IMR-90 (cell line): ENCODE measurements around the gene SYNGR1. TPM values are rescaled to one million over a fixed set of nuclear protein-coding genes. Genes with fewer than 3 reads are reported as not detected.

Experiments
- ATAC-seq: fragments of 200-7000 bp; cut with Tn5 transposase; 2 replicates; pipeline ENCODE4 v1.9.1; 2020; ENCODE audit warnings: low read depth, mild to moderate bottlenecking, moderate library complexity
- BruUV-seq: library from RNA; stranded (reverse); fragments of 400-500 nt; replicated peaks from 2 replicates; lab custom pipeline; 2021; lab: Mats Ljungman, UMichigan
- CTCF ChIA-PET: fragments of 300-600 bp; formaldehyde crosslinking; extraction: SDS; loops from one replicate; lab custom pipeline; 2021; ENCODE audit warnings: antibody characterized with exemption; lab: Yijun Ruan, JAX
- POLR2A ChIA-PET: fragments of 300-600 bp; sonication (Branson Sonifier 250); formaldehyde crosslinking; loops from one replicate; lab custom pipeline; 2022; ENCODE audit warnings: antibody characterized with exemption; ENCODE audit not compliant: unreplicated experiment; lab: Charles Lee
- DNase-seq: peaks from one replicate; pipeline ENCODE4 v3.0.0; 2013
- H2AFZ ChIP-seq: replicated peaks from 2 replicates; pipeline ENCODE3; 2013; ENCODE audit warnings: low read length, mild to moderate bottlenecking; ENCODE audit not compliant: poor library complexity
- H2AK5ac ChIP-seq: 2 replicates; pipeline ENCODE4 v1.6.1; 2013; ENCODE audit warnings: low read depth, low read length, inconsistent platforms
- H2AK9ac ChIP-seq: replicated peaks from 2 replicates; pipeline ENCODE3; 2013; ENCODE audit warnings: mild to moderate bottlenecking, low read depth, low read length, moderate library complexity; ENCODE audit not compliant: poor library complexity
- H2BK120ac ChIP-seq: 2 replicates; pipeline ENCODE4 v1.6.1; 2013; ENCODE audit warnings: low read depth, low read length, inconsistent platforms
- H2BK15ac ChIP-seq: 3 replicates; pipeline ENCODE4 v1.6.1; 2013; ENCODE audit warnings: low read depth, low read length, inconsistent platforms
- H2BK20ac ChIP-seq: 2 replicates; pipeline ENCODE4 v1.6.1; 2013; ENCODE audit warnings: low read depth, mild to moderate bottlenecking, inconsistent platforms, low read length, moderate library complexity
- H2BK5ac ChIP-seq: 2 replicates; pipeline ENCODE4 v1.6.1; 2013; ENCODE audit warnings: mild to moderate bottlenecking, low read depth, low read length, inconsistent platforms; ENCODE audit not compliant: poor library complexity, severe bottlenecking
- H3K14ac ChIP-seq: replicated peaks from 2 replicates; pipeline ENCODE4 v1.6.1; 2013; ENCODE audit warnings: low read depth, low read length, inconsistent platforms
- H3K18ac ChIP-seq: 2 replicates; pipeline ENCODE4 v1.6.1; 2013; ENCODE audit warnings: low read depth, low read length, control low read depth
- H3K23ac ChIP-seq: 2 replicates; pipeline ENCODE4 v1.6.1; 2013; ENCODE audit warnings: low read depth, low read length, inconsistent platforms
- H3K27ac ChIP-seq: 2 replicates; pipeline ENCODE4 v1.5.1; 2013; ENCODE audit warnings: mild to moderate bottlenecking, control low read depth, low read length; ENCODE audit not compliant: insufficient read depth
- H3K27me3 ChIP-seq: 2 replicates; pipeline ENCODE4 v1.6.1; 2013; ENCODE audit warnings: low read length; ENCODE audit not compliant: control insufficient read depth, insufficient read depth
- H3K36me3 ChIP-seq: 2 replicates; pipeline ENCODE4 v1.6.1; 2013; ENCODE audit warnings: low read length, mixed read lengths; ENCODE audit not compliant: control insufficient read depth, insufficient read depth
- H3K4ac ChIP-seq: 2 replicates; pipeline ENCODE4 v1.6.1; 2013; ENCODE audit warnings: low read depth, low read length, inconsistent platforms
- H3K4me1 ChIP-seq: 2 replicates; pipeline ENCODE4 v1.6.1; 2013; ENCODE audit warnings: low read length, mixed read lengths; ENCODE audit not compliant: control insufficient read depth, insufficient read depth
- H3K4me2 ChIP-seq: 2 replicates; pipeline ENCODE4 v1.6.1; 2013; ENCODE audit warnings: low read depth, mild to moderate bottlenecking, control low read depth, low read length, moderate library complexity
- H3K4me3 ChIP-seq: 2 replicates; pipeline ENCODE4 v1.5.1; 2013; ENCODE audit warnings: low read depth, mild to moderate bottlenecking, control low read depth, low read length, moderate library complexity; ENCODE audit not compliant: insufficient read depth
- H3K56ac ChIP-seq: 2 replicates; pipeline ENCODE4 v1.6.1; 2013; ENCODE audit warnings: low read length, inconsistent platforms; ENCODE audit not compliant: insufficient read depth; ENCODE audit errors: extremely low read depth
- H3K79me1 ChIP-seq, 2 experiments: 2 replicates each; pipeline ENCODE4 v1.6.1; 2013; ENCODE audit warnings: low read length in 2 of 2, inconsistent platforms in 1 of 2, low read depth in 1 of 2
- H3K9ac ChIP-seq: 2 replicates; pipeline ENCODE4 v1.6.1; 2013; ENCODE audit warnings: low read depth, low read length, control low read depth
- H3K9me1 ChIP-seq: 2 replicates; pipeline ENCODE4 v1.6.1; 2013; ENCODE audit warnings: low read length, inconsistent platforms; ENCODE audit not compliant: insufficient read depth
- H3K9me3 ChIP-seq: 2 replicates; pipeline ENCODE4 v1.6.1; 2013; ENCODE audit warnings: low read length; ENCODE audit not compliant: control insufficient read depth, insufficient read depth
- H4K20me1 ChIP-seq: 2 replicates; pipeline ENCODE4 v1.6.1; 2013; ENCODE audit warnings: low read length, inconsistent platforms; ENCODE audit not compliant: insufficient read depth
- H4K5ac ChIP-seq: 2 replicates; pipeline ENCODE4 v1.6.1; 2013; ENCODE audit warnings: mild to moderate bottlenecking, low read depth, low read length, control low read depth
- H4K8ac ChIP-seq, 2 experiments: 2 replicates each; pipeline ENCODE4 v1.6.1; 2013; ENCODE audit warnings: low read depth in 2 of 2, low read length in 2 of 2, control low read depth in 1 of 2, inconsistent platforms in 1 of 2
- H4K91ac ChIP-seq: 2 replicates; pipeline ENCODE4 v1.6.1; 2013; ENCODE audit warnings: low read depth, low read length, inconsistent platforms; ENCODE audit not compliant: insufficient read depth
- BHLHE40 ChIP-seq: fragments of 150-350 bp; IDR thresholded peaks from 2 replicates; pipeline ENCODE4 v1.6.1; 2016; ENCODE audit warnings: mild to moderate bottlenecking, low read depth, low read length
- CEBPB ChIP-seq: IDR thresholded peaks from 2 replicates; pipeline ENCODE4 v1.6.1; 2012; ENCODE audit warnings: low read depth, low read length, improper control_type of control experiment
- CHD1 ChIP-seq: IDR thresholded peaks from 2 replicates; pipeline ENCODE4 v1.6.1; 2012; ENCODE audit warnings: low read depth, low read length, improper control_type of control experiment
- CTCF ChIP-seq: conservative IDR thresholded peaks from 2 replicates; pipeline ENCODE4 v1.5.1; 2012; ENCODE audit warnings: mild to moderate bottlenecking, low read depth, low read length, improper control_type of control experiment
- ELK1 ChIP-seq: fragments of 150-350 bp; IDR thresholded peaks from 2 replicates; pipeline ENCODE4 v1.6.1; 2016; ENCODE audit warnings: low read depth, mild to moderate bottlenecking, low read length, moderate library complexity, borderline replicate concordance
- MAFK ChIP-seq: IDR thresholded peaks from 2 replicates; pipeline ENCODE4 v1.6.1; 2012; ENCODE audit warnings: low read depth, low read length, improper control_type of control experiment
- MAZ ChIP-seq: IDR thresholded peaks from 2 replicates; pipeline ENCODE4 v1.6.1; 2012; ENCODE audit warnings: low read depth, mild to moderate bottlenecking, low read length, improper control_type of control experiment, moderate library complexity, borderline replicate concordance
- MXI1 ChIP-seq: IDR thresholded peaks from 2 replicates; pipeline ENCODE4 v1.6.1; 2012; ENCODE audit warnings: low read depth, mild to moderate bottlenecking, low read length, moderate library complexity, borderline replicate concordance
- NFE2L2 ChIP-seq: fragments of 150-350 bp; IDR thresholded peaks from 2 replicates; pipeline ENCODE4 v1.6.1; 2016; ENCODE audit warnings: low read depth, mild to moderate bottlenecking, low read length
- POLR2A ChIP-seq: IDR thresholded peaks from 2 replicates; pipeline ENCODE4 v1.6.1; 2012; ENCODE audit warnings: mild to moderate bottlenecking, low read depth, low read length
- RAD21 ChIP-seq: IDR thresholded peaks from 2 replicates; pipeline ENCODE4 v1.6.1; 2012; ENCODE audit warnings: low read length, improper control_type of control experiment
- RCOR1 ChIP-seq: IDR thresholded peaks from 2 replicates; pipeline ENCODE4 v1.6.1; 2012; ENCODE audit warnings: mild to moderate bottlenecking, low read length, improper control_type of control experiment; ENCODE audit not compliant: insufficient replicate concordance
- RFX5 ChIP-seq: IDR thresholded peaks from 2 replicates; pipeline ENCODE4 v1.8.0; 2012; ENCODE audit warnings: low read depth, mild to moderate bottlenecking, low read length, moderate library complexity
- SMC3 ChIP-seq: fragments of 150-350 bp; IDR thresholded peaks from 2 replicates; pipeline ENCODE4 v1.6.1; 2016; ENCODE audit warnings: low read depth, mild to moderate bottlenecking, antibody characterized with exemption, low read length, moderate library complexity
- WGBS, 2 experiments: methylation state at CpG; one replicate each; pipeline versions ENCODE4 v1.1.5 to v1.1.7; 2013; ENCODE audit warnings: missing lambda C conversion rate in 2 of 2; ENCODE audit not compliant: insufficient read length in 1 of 2; ENCODE audit errors: extremely low coverage in 2 of 2; 5-methylcytosine and 5-hydroxymethylcytosine counted together
- dilution Hi-C: fragments of 300-500 bp; cut with HindIII; formaldehyde crosslinking; loops from one replicate; pipeline ENCODE4 v1.14.3; 2018; ENCODE audit warnings: low sequenced_read_pairs; ENCODE audit not compliant: unreplicated experiment
- in situ Hi-C: fragments of 300-500 bp; cut with MboI; formaldehyde crosslinking; loops from 3 replicates; pipeline ENCODE4 v1.14.3; 2019; ENCODE audit warnings: low sequenced_read_pairs, inconsistent platforms, mixed read lengths
- intact Hi-C: fragments of 100-400 bp; cut with micrococcal nuclease; formaldehyde crosslinking; loops from 2 replicates; pipeline ENCODE4 v1.10.0; 2022
- polyA plus RNA-seq, 3 experiments: library from polyadenylated mRNA; depleted of rRNA; stranded (reverse); fragments of >200 nt; gene quantifications; 2 replicates each; pipeline ENCODE4 v1.2.3, GENCODE V29; 2012; ENCODE audit warnings: low replicate concordance in 1 of 3
- total RNA-seq: library from RNA; depleted of rRNA; stranded (reverse); fragments of >200 nt; gene quantifications from 2 replicates; pipeline ENCODE4 v1.2.3, GENCODE V29; 2012

The SYNGR1 gene
- total and polyA plus RNA-seq, 2 of the 4 experiments (the other 2 are of a cell fraction), result 6.3 to 81.5 TPM

GRCh38 chr22:39419096-39419495 is 69.3 kb downstream of the SYNGR1 start:
- Histone ChIP-seq H3K27ac (no peak overlapping the region), H4K20me1 (peaks cover 13% of the 10 kb centered on the region), H3K9me3 (no peaks in the 10 kb centered on the region), H4K8ac (no peak overlapping the region), H2AK5ac (no peak overlapping the region), H2BK20ac (no peak overlapping the region), H3K9me1 (0 out of 2 replicates have a peak, but pooled peaks cover 3% of the 10 kb centered on the region), H3K79me1 (peaks cover 2 to 11% of the 10 kb centered on the region in 2 experiments; a peak in 3 of 4 replicates), H3K4me1 (no peaks in the 10 kb centered on the region), H3K18ac (no peak overlapping the region), H3K56ac (no peak overlapping the region), H2BK5ac (no peak overlapping the region), H2AK9ac (no peak overlapping the region), H2AFZ (no peak overlapping the region), H3K9ac (no peak overlapping the region), H3K36me3 (peaks cover 68% of the 10 kb centered on the region), H3K27me3 (no peaks in the 10 kb centered on the region), H4K5ac (no peak overlapping the region), H3K14ac (no peak overlapping the region), H4K91ac (no peak overlapping the region), H2BK15ac (no peak overlapping the region), H3K23ac (no peak overlapping the region), H3K4me3 (no peak overlapping the region), H2BK120ac (no peak overlapping the region), H3K4ac (no peak overlapping the region), H3K4me2 (no peak overlapping the region)
- DNase-seq, result no peak
- TF ChIP-seq CEBPB (no peak), RFX5 (no peak), RCOR1 (no peak), BHLHE40 (no peak), NFE2L2 (no peak), CTCF (no peak), RAD21 (no peak), MXI1 (no peak), POLR2A (no peak), CHD1 (no peak), ELK1 (no peak), SMC3 (no peak), MAZ (no peak), MAFK (no peak)
- BruUV-seq, result no TSS peak
- CTCF ChIA-PET, result no interaction called here
- intact Hi-C loops (no loop called here), dilution Hi-C loops (no loop called here), in situ Hi-C loops (no loop called here)
- ATAC-seq, result no peak
- no CpG with 5 or more reads among the region's 6 CpGs for WGBS, 2 experiments
- POLR2A ChIA-PET, result no interaction called here
